Measurements from ENCODE around the gene PEPD.

DNA sequence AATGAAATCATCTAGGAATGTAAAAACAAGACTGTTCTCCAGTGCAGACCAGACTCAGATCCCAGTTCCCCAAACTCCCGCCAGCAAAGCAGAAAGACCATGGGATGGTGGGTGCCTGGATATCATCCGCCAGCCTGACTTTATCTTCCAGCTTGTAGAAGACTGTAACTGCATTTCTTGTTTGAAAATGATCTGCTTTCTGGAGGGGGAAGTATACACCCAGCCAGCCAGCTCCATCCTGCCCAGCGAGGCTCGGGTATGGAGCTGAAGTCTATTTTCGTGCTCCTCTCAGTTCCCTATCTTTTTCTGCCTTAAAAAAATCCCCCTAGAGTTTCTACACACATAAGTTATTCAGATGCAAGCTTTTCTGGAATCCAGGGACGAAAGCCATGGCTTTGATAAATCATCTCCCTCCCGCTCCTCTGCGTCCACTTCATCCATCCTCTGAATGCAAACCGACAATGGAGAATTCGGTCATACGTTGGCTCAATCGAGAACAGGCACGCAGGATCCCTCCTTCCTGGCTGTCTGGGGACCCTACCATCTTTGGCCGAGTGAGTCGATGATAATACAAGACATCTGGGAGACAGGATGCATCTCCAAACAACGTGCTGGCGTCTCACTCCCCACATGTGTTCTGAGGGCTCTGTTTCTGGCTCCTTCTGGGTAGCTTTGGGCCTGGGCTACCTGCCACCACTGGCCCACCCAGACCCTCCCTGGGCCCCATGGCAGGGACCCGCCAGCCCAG is 116.9 kb downstream of the PEPD start:
- TF ChIP-seq, protein P1, sequence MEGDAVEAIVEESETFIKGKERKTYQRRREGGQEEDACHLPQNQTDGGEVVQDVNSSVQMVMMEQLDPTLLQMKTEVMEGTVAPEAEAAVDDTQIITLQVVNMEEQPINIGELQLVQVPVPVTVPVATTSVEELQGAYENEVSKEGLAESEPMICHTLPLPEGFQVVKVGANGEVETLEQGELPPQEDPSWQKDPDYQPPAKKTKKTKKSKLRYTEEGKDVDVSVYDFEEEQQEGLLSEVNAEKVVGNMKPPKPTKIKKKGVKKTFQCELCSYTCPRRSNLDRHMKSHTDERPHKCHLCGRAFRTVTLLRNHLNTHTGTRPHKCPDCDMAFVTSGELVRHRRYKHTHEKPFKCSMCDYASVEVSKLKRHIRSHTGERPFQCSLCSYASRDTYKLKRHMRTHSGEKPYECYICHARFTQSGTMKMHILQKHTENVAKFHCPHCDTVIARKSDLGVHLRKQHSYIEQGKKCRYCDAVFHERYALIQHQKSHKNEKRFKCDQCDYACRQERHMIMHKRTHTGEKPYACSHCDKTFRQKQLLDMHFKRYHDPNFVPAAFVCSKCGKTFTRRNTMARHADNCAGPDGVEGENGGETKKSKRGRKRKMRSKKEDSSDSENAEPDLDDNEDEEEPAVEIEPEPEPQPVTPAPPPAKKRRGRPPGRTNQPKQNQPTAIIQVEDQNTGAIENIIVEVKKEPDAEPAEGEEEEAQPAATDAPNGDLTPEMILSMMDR (IDR thresholded peaks at IDR 0.05; ENCODE audit: poor library complexity): no peak
- no peak for TF ChIP-seq EZH2 (IDR thresholded peaks at IDR 0.05; ENCODE audit: borderline replicate concordance)

Data from hepatocyte (in vitro differentiated cells).